Activated CD8-positive, alpha-beta memory T cell treated with anti-CD3 and anti-CD28 coated beads for 36 hours (primary cell): ENCODE measurements around the gene RDH14. TPM values are rescaled to one million over a fixed set of nuclear protein-coding genes. Genes with fewer than 3 reads are reported as not detected.

Source experiments
- total RNA-seq, 2 experiments: library from RNA; stranded (reverse); gene quantifications; one replicate each; pipeline ENCODE4 v1.2.3, GENCODE V29; 2021

RDH14 gene
- total RNA-seq, 2 experiments from 2014 or later, result 18.6 to 19.7 TPM

Other genes with a start within 250 kb of the RDH14 start
- not detected for gene NT5C1B, start 28.9 kb upstream of the RDH14 start, total RNA-seq